HG03135 (cell line): Measurements from ENCODE around the gene KATNB1.

Experiments
- ATAC-seq: cut with Tn5 transposase; IDR thresholded peaks from one replicate; pipeline ENCODE4 v1.9.1; 2021; ENCODE audit warnings: mild to moderate bottlenecking, moderate library complexity; ENCODE audit not compliant: unreplicated experiment

Gene KATNB1

DNA sequence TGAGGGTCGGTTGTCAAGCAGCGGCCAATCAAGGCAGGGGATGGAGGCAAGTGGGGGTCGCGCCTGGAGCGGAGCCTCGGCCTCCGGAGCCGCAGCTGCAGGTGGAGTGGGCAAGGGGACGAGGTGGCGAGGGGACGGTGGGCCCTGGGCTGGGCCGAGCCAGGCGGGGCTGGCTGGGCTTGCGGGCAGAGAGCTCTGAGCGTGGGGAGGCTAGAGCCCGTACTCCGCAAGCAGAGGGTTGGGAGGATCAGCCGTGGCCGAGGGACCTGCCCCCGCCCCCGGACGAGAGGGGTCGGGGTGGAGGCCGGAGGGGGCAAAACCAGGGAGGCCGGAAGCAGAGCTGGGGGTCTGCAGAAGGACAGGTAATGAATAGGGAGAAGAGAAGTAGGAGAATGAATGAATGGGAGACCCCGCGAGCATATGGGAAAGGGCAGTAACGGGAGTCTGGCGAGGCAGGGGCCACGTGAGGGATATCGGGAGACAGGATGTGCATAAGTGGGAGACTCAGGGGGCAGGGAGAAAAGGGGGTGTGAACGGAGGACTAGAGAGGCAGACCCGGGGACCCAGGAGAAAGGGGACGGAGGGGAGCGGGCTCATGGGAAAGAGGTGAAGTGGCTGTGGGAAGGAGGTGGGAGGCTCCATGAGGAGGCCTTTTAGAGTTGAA, at the start of gene KATNB1:
Gene KATNB1, plus strand, starts transcription at position 16 of the 664 bp plus-strand sequence. CDS start 1,474 bp downstream, outside the sequence.
- ATAC-seq: peak; percentile 23

GRCh38 chr16:57686577-57686976, 49.0 kb upstream of the KATNB1 start:
- ATAC-seq: no peak

DNA sequence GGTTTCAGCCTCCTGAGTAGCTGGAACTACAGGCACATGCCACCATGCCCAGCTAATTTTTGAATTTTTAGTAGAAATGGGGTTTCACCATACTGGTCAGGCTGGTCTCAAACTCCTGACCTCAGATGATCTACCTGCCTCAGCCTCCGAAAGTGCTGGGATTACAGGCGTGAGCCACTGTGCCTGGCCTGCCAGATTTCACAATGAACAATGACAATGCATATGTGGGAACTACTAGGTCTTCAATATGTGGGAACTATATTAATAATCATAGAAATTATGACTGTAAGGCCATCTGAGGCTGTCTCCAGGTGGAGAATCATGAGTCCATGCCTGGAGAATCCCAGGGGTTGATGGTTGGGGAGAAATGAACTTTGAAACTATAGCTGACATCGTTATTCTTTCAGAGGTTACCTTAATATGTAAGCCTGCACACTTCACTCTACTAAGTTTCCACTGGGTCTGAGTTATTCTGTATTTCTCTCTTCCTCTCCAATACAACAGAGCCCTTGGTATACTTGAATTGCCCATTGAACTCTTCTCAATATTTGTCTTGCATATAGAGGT, 48.1 kb upstream of the KATNB1 start:
- no peak for ATAC-seq

GRCh38 chr16:57688487-57688986, 47.0 kb upstream of the KATNB1 start:
- ATAC-seq: no peak

DNA sequence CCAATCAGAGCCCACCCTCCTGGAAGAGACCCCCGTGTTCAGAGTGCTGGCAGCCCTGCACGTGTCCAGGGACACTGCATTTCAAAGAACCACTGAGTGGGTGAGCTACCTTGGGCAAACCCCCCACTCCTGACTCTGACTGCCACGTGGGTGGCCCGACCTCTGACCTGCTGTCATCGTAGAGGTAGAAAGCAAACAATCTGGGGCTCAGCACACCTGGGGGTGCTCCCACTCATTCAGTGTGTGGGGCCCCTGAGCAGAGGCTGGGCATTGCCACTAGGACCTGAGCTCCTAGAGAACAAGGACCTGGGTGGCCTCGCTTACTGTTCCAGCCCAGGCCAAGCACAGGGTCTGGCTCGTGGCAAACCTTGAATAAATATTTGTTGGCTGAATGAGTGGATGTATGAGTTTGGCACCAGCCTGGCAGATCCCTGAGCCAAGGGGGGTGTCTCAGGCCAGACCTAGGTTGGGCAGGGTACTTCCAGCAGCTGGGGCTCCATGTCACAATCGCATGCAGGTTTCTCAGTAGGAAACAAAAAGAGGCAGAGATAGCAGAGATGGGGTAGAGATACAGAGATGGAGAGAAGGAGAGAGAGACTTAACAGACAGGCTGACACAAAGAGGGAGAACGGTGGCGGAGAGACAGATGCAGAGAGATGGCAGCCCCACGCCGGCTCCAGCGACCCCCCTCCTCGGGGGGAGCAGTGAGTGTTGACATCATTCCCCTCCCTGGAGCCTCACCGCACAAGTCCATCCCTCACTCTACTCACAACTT, 46.4 kb upstream of the KATNB1 start:
- ATAC-seq: no peak

DNA sequence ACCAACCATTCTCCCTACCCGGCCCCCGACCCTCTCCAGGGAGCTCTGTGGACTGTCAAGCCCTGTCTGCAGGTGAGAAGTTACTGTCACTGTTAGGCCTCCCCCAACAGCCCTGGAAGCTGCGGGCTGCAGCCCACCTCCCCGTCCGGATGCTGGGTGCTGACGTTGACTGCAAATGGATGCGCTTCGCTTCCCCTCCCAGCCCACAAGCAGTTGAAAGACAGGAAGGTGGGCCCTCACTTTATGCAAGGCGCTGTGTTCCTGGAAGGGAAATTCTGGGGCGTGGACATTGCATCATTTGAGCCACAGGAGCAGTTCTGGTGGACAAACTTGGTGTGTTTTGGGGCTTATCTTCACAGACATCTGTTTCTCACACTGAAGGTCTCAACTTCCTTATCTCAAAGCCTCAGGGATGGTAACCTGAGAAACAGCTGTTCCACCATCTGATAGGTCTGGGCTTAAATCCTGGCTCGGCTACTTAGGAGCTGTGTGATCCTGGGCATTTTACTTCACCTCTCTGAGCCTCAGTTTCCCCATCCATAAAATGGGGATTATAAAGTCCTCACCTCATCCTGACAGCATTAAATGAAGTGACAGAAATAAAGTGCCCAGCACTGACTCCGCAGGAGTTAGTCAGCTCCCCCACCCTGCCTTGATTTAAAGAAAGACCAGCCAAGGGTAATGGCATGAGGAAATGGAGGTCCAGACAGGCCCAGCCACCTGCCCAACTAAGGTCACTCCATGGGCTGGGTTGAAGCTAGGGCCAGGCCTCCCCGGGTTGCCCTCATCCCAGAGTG, 45.6 kb upstream of the KATNB1 start:
- ATAC-seq: peak; percentile 55

DNA sequence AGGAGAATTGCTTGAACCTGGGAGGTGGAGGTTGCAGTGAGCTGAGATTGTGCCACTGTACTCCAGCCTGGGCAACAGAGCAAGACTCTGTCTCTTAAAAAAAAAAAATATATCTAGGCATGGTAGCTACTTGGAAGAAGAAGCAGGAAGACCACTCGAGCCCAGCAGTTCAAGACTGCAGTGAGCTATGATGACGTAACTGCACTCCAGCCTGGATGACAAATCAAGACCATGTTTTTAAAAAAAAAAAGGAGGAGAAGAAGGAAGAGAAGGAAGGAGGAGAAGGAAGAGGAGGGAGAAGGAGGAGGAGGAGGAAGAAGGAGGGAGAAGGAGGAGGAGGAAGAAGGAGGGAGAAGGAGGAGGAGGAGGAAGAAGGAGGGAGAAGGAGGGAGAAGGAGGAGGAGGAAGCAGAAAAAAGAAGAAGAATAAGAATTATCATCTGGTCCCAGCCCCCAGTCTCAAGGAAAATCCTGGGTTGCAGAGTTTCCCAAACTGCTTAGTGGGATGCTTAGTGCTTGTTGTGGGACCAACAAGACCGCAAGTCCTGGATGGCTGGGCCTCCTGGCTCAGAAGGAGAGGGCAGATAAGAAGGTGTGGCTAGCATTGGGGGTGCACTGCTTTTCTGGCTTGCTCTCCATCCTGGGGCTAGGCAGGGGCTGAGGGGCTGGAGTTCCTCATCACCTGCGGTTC, 44.6 kb upstream of the KATNB1 start:
- no peak for ATAC-seq

DNA sequence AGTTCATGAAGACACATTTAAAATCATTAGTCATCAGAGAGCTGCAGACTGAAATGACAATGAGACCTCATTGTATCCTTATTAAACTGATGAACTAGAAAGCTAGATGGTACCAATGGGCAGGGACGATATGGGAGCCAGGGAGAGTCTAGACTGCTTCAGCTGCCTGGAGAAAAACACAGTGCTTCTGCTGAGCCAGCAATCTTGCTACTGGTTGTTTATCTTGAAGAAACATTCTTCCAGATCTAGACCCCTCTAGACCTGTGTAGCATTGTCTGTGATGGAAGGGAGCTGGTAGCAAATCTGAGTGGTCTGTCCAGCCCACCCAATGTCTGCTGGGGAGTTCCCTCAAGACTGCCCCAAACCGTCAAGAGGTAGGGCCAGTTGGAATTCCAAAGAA, 42.9 kb upstream of the KATNB1 start:
- no peak for ATAC-seq

DNA sequence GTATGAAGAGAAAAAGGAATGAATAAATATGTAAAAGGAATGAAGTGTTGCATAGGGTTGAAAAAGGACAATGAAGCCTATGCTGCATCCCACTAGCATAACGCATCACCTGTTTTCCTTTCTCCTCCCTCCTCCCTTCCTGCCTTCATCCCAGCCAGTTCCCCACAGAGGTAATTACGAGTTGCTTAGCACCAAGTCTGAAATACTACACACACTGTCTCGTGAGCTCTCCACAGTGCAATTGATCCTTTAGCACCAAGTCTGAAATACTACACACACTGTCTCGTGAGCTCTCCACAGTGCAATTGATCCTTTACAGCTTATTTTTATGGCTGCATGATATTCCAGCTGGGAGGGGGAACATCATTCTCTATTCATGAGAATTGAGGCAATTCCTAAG, 42.0 kb upstream of the KATNB1 start:
- ATAC-seq: no peak

- ATAC-seq: no peak
Observed at GRCh38 chr16:57694231-57694724, 41.3 kb upstream of the KATNB1 start.

DNA sequence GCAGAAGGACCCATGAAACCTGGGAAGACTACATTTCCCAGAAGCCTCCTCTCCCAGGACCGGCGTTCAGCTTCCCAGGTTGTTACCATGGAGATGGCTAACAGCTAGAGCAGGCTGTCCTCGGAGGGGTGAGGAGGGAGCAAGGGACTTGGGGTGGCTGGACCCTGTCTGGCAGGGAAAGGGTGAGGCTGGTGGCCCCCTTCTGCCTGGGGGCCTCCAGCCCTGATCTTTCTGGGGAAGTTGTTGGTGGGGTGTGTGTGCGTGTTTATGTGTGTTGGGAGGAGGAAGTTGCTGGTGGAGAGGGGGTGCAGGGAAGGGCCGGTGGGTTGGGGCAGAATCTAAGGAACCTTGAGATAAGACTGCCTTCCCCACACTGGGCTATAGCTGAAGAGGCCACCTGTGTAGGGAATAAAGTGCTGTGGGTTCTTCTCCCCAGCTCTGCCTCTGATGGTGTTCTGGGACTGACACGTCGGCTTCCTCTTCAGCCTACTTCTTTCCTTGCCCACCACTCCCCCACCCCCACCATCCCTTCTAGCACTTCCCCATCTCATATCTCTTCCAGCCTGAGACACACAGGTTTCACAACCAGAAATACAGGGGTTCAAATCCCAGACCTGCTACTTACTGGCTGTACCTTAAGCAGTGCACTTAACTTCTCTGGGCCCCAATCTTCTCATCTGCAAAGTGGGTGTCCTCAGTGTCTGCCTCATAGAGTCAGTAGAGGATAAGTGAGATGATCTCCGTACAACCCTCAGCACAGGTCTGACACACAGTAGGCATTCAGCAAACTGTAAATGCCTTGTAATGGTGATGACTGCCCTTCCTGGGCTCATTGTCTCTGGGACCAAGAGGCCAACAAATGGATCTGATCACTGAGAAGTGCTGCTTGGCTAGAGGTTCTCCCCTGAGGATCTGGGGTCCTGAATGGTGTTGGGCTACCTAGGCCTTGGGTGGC, 40.6 kb upstream of the KATNB1 start, which contains the start of gene DRC7:
Gene DRC7, plus strand, starts transcription at position 82 of the 955 bp plus-strand sequence. CDS start 3,144 bp downstream, outside the sequence.
- ATAC-seq: no peak

- ATAC-seq: no peak
Observed at GRCh38 chr16:57695680-57696069, 39.9 kb upstream of the KATNB1 start.

DNA sequence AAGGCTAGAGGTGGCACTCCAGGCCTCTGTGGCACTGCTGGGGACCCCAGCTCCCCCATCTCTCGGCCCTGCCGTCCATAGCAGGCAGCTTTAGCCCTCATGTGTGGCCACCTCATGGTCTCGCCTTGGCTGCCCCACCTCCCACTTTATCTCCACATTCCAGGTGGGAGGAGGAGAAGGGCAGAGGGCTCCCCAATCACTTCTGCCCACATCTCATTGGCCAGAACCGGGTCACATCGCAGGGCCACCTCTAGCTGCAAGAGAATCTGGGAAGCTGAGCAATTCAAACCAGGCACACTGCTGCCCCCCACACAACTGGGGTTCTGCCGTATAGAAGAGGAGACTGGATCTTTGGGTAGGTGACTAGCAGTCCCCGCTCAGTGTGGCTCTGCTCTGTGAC, 39.3 kb upstream of the KATNB1 start:
- no peak for ATAC-seq

DNA sequence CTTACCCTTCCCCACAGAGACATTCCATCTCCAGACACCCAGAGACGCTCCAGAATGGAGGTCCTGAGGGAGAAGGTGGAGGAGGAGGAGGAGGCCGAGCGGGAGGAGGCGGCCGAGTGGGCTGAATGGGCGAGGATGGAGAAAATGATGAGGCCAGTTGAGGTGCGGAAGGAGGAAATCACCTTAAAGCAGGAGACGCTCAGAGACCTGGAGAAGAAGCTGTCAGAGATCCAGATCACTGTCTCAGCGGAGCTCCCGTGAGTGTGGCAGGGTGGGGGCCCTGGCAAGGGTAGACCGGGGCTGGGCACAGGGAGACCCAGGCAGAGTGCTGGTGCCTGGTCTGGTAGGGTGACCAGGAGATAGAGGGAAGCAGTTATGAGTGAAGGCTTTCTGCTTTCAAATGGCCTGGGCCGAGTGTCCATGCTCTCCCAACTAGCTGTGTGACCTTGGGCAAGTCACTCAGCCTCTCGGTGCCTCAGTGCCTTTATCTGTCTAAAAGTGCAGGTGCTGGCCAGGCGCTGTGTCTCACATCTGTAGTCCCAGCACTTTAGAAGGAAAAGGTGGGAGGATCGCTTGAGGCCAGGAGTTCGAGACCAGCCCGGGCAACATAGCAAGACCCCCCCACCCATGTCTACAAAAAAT, 37.6 kb upstream of the KATNB1 start:
- ATAC-seq: no peak

DNA sequence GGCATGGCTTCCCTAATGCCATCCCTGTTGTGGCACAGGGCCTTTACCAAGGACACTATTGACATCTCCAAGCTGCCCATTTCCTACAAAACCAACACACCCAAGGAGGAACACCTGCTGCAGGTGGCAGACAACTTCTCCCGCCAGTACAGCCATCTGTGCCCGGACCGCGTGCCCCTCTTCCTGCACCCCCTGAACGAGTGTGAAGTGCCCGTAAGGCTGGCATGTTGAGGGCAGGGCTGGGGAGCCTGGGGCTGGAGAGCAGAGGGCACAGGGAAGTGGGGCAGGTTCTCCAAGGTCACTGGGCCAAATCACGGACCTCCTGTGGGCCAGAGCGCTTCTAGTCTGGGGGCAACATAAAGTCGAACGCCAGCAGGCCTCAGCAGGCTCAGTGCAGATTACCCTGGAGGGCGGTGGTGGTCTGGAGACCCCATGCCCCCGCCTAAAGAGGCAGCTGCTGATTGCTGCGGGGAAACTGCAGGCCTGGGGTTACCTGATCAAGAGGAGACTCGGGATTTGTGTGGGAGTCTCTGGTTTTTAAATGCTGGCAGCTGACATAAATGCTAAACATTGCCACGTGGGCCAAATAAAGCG, 36.7 kb upstream of the KATNB1 start:
- ATAC-seq: no peak

DNA sequence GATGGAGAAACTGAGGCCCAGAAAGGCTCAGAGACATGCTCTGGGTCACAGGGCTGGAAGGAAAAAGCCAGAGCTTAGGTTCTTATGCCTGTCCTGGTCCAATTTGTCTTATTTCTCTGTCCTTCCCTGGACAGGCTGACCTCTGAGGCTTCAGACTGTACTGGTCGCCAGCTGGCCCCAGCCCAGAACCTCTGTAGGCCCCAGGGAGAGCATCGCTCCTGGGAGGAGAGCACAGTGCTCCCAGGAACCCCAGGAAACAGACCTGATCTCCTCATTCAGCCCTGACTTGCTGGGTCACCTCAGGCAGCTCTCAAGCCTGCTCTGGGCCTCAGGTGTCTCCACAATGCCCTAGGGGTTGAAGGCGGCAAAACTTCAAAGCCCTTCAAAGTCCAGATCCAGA, 36.1 kb upstream of the KATNB1 start:
- ATAC-seq: no peak

DNA sequence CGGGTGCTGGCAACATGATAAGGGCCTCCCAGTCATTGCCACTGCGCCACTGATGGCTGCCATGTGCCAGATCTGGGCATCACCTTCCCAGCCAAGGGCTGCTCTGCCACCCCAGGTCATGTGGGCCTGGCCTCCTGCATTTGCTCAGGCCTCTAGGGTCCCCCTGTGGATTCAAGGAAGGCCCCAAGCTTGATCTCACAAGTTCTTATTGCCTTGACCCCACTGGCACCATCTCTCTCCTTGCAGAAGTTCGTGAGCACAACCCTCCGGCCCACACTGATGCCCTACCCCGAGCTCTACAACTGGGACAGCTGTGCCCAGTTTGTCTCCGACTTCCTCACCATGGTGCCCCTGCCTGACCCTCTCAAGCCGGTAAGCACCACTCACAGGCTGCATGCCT, 35.7 kb upstream of the KATNB1 start:
- no peak for ATAC-seq
